Heart left ventricle (tissue), 16 donors: Measurements from ENCODE around the gene NUP35. TPM values are rescaled to one million over a fixed set of nuclear protein-coding genes. Genes with fewer than 3 reads are reported as not detected.

Experiments used
- ATAC-seq, 4 donors: fragments of 200-7000 bp; cut with Tn5 transposase; one replicate each; pipeline ENCODE4 v1.9.1; 2020 to 2022; ENCODE audit warnings: moderate library complexity in 4 of 4, mild to moderate bottlenecking in 3 of 4, moderate number of reproducible peaks in 1 of 4
- DNase-seq, 5 donors: peaks; one replicate each; pipeline ENCODE4 v3.0.0-alpha.2; 2020
- H3K27ac ChIP-seq, 12 donors: fragments of 200-600 bp; sonication (generic) in 4 of 12; one replicate each; pipeline versions ENCODE4 v1.5.0 to v1.8.0; 2016 to 2022; ENCODE audit warnings: mild to moderate bottlenecking in 2 of 12
- H3K27me3 ChIP-seq, 9 donors: fragments of 200-600 bp; sonication (generic) in 2 of 9; one replicate each; pipeline versions ENCODE4 v1.5.1 to v1.8.0; 2016 to 2022; ENCODE audit warnings: mild to moderate bottlenecking in 3 of 9
- H3K36me3 ChIP-seq, 9 donors: fragments of 200-600 bp; sonication (generic) in 2 of 9; one replicate each; pipeline versions ENCODE4 v1.5.0 to v1.8.0; 2018 to 2022; ENCODE audit warnings: mild to moderate bottlenecking in 2 of 9
- H3K4me1 ChIP-seq, 12 donors: fragments of 200-600 bp; sonication (generic) in 4 of 12; one replicate each; pipeline versions ENCODE4 v1.5.0 to v1.8.0; 2016 to 2022; ENCODE audit warnings: mild to moderate bottlenecking in 3 of 12
- H3K4me3 ChIP-seq, 12 donors: fragments of 200-600 bp; sonication (generic) in 4 of 12; one replicate each; pipeline versions ENCODE4 v1.5.0 to v1.8.0; 2017 to 2022; ENCODE audit warnings: mild to moderate bottlenecking in 9 of 12, moderate library complexity in 4 of 12
- H3K9me3 ChIP-seq, 12 donors: fragments of 200-600 bp; sonication (generic) in 4 of 12; one replicate each; pipeline versions ENCODE4 v1.5.0 to v1.8.0; 2016 to 2022; ENCODE audit warnings: mild to moderate bottlenecking in 1 of 12
- CTCF ChIP-seq, 12 donors: fragments of 200-600 bp; sonication (generic) in 4 of 12; IDR thresholded peaks; one replicate each; pipeline versions ENCODE4 v1.5.0 to v1.8.0; 2018 to 2022; ENCODE audit warnings: antibody characterized with exemption in 12 of 12, mild to moderate bottlenecking in 5 of 12
- POLR2A ChIP-seq, 2 donors: fragments of 450-650 bp; IDR thresholded peaks; one replicate each; pipeline ENCODE4 v1.6.1; 2017; ENCODE audit warnings: antibody characterized with exemption in 2 of 2, mild to moderate bottlenecking in 2 of 2, moderate library complexity in 2 of 2
- WGBS, 4 donors: extraction: QIAGEN DNeasy Blood & Tissue Kit in 2 of 4; methylation state at CpG; one replicate each; pipeline versions ENCODE4 v1.1.5 to v1.1.7; 2013 to 2018; 5-methylcytosine and 5-hydroxymethylcytosine counted together
- intact Hi-C, 10 donors: fragments of 100-400 bp; cut with DNase I; formaldehyde crosslinking; loops; one replicate each; pipeline versions ENCODE4 v1.11.1 to v1.14.2; 2022
- polyA plus RNA-seq, 2 donors: library from polyadenylated mRNA; stranded (reverse); fragments of 200-250 nt; gene quantifications; one replicate each; pipeline ENCODE4 v1.2.3, GENCODE V29; 2013
- total RNA-seq, 9 donors: library from RNA; depleted of rRNA in 2 of 9; stranded (reverse); fragments of >200 nt in 2 of 9; fragmentation: NEBNext Ultra II Directional in 3 of 9; extraction: Animal tissue kit (Norgen Biotek cat#: 25700) in 3 of 9; gene quantifications; one replicate each; pipeline versions ENCODE4 v1.1.0 to v1.2.4, GENCODE V29; 2016 to 2023
- donor health status: ischemic (EF 13 %, LVEDD 7.1; RV severe dilation, severe dysfunction).
- donor health status: healthy with polysubstance abuse.
- donor health status: DM: no; HTN: yes; CAD: no.
- donor health status: DM: no; HTN: no; CAD: no.
- donor health status: ischemic (EF 25% LVEDD 6.9; RV normal size, moderate dysfunction).
- donor health status: ischemic (EF 25% LVEDD 5.7; RV mildly dilated, moderate dysfunction).
- donor health status: healthy.
- donor health status: DM: yes; HTN: yes; CAD: no.
- donor health status: ischemic (EF 35%, LVEDD 5.7; RV mildly dilated, moderate dysfunction).
- donor health status: nonischemic (EF 11% LVEDD 7.7; RV severe dilation, severe dysfunction).
- donor health status: DM: yes; HTN: yes; CAD: no.
- donor health status: PGD.
- donor health status: ischemic (EF 29% LVEDD 5.4; RV normal size, mild dysfunction).
- donor health status: nonischemic (EF 23%, LVEDD 6.1; RV moderate dilation, normal function).

The NUP35 gene
- total and polyA plus RNA-seq, 11 donors: 5.4 to 14.4 (median 8.0) TPM

GRCh38 chr2:183192343-183192742, 68.1 kb downstream of the NUP35 start:
- H3K4me1 ChIP-seq: no peaks in the 10 kb centered on the region
- no peak overlapping the region for H3K27ac ChIP-seq
- intact Hi-C loops: no loop called here
- H3K36me3 ChIP-seq: peaks cover 0 to 40% (median 10%) of the 10 kb centered on the region in 9 donors
- H3K27me3 ChIP-seq: no peaks in the 10 kb centered on the region
- DNase-seq (no peak), ATAC-seq (no peak)
- TF ChIP-seq POLR2A (IDR thresholded peaks at IDR 0.05) (no peak), CTCF (IDR thresholded peaks at IDR 0.05) (no peak)
- no peaks in the 10 kb centered on the region for H3K9me3 ChIP-seq
- H3K4me3 ChIP-seq: no peak overlapping the region
- WGBS, 4 donors: 94 to 97% (median 95%) methylated on average over 1 of the region's 1 CpG

- Histone ChIP-seq H3K36me3 (peaks cover 0 to 26% (median 8%) of the 10 kb centered on the region in 9 donors), H3K4me1 (no peaks in the 10 kb centered on the region), H3K27ac (no peak overlapping the region), H3K9me3 (peaks cover 0 to 5% (median 0%) of the 10 kb centered on the region in 12 donors), H3K27me3 (no peaks in the 10 kb centered on the region), H3K4me3 (no peak overlapping the region)
- TF ChIP-seq POLR2A (IDR thresholded peaks at IDR 0.05) (no peak), CTCF (IDR thresholded peaks at IDR 0.05) (no peak)
- WGBS, 4 donors: 94 to 100% (median 95%) methylated on average over 2 of the region's 2 CpGs
- no peak for DNase-seq
- ATAC-seq: no peak
- intact Hi-C loops: no loop called here
Measured at GRCh38 chr2:183193904-183194303, 69.7 kb downstream of the NUP35 start.

GRCh38 chr2:183195397-183195796, 71.2 kb downstream of the NUP35 start:
- Histone ChIP-seq H3K36me3 (peaks cover 0 to 11% (median 0%) of the 10 kb centered on the region in 9 donors), H3K9me3 (peaks cover 0 to 9% (median 0%) of the 10 kb centered on the region in 12 donors), H3K27me3 (no peaks in the 10 kb centered on the region), H3K4me3 (no peak overlapping the region), H3K4me1 (no peaks in the 10 kb centered on the region), H3K27ac (no peak overlapping the region)
- TF ChIP-seq CTCF (IDR thresholded peaks at IDR 0.05) (no peak), POLR2A (IDR thresholded peaks at IDR 0.05) (no peak)
- intact Hi-C loops: no loop called here
- WGBS, 4 donors: 95 to 100% (median 96%) methylated on average over 1 of the region's 1 CpG
- DNase-seq (no peak), ATAC-seq (no peak)

- TF ChIP-seq POLR2A (IDR thresholded peaks at IDR 0.05): no peak
- TF ChIP-seq CTCF (IDR thresholded peaks at IDR 0.05): no peak
- H3K27ac ChIP-seq: no peak overlapping the region
- DNase-seq: no peak
Measured at GRCh38 chr2:183195998-183196409, 71.8 kb downstream of the NUP35 start.

More at GRCh38 chr2:183195998-183196409, 71.8 kb downstream of the NUP35 start:
- Histone ChIP-seq H3K9me3 (peaks cover 0 to 9% (median 0%) of the 10 kb centered on the region in 12 donors), H3K27me3 (no peaks in the 10 kb centered on the region), H3K4me3 (no peak overlapping the region), H3K36me3 (peaks cover 0 to 8% (median 0%) of the 10 kb centered on the region in 9 donors), H3K4me1 (no peaks in the 10 kb centered on the region)
- intact Hi-C loops: no loop called here
- whole genome bisulfite sequencing, 4 donors: 86 to 100% (median 89%) methylated on average over 1 of the region's 1 CpG
- ATAC-seq: no peak
